B cell (primary cell): Measurements from ENCODE around the gene SSX2IP. TPM values are rescaled to one million over a fixed set of nuclear protein-coding genes. Genes with fewer than 3 reads are reported as not detected.

Experiments used
- ATAC-seq: fragments of 200-7000 bp; cut with Tn5 transposase; one replicate; pipeline ENCODE4 v1.10.0; 2021; ENCODE audit warnings: low read depth, mild to moderate bottlenecking, moderate number of reproducible peaks, moderate library complexity
- CTCF ChIA-PET: fragments of 350-600 bp; sonication (Branson Sonifier 250); formaldehyde crosslinking; loops from one replicate; lab custom pipeline; 2021; ENCODE audit warnings: antibody characterized with exemption, inconsistent platforms; lab: Charles Lee
- POLR2A ChIA-PET: fragments of 350-600 bp; sonication (Branson Sonifier 250); formaldehyde crosslinking; loops from one replicate; lab custom pipeline; 2021; ENCODE audit warnings: antibody characterized with exemption; lab: Charles Lee
- DNase-seq: peaks from one replicate; pipeline ENCODE4 v3.0.0; 2013
- H2AFZ ChIP-seq: 2 replicates; pipeline ENCODE4 v1.6.1; 2012; ENCODE audit warnings: mild to moderate bottlenecking, low read depth, low read length; ENCODE audit not compliant: insufficient read depth, poor library complexity, severe bottlenecking
- H3K27ac ChIP-seq, 2 donors: 1 replicate in 1 of 2; 2 replicates in 1 of 2; pipeline ENCODE4 v1.5.1; 2012 to 2013; ENCODE audit warnings: low read length in 2 of 2, mild to moderate bottlenecking in 2 of 2, moderate library complexity in 1 of 2
- H3K27me3 ChIP-seq, 4 experiments: fragments of 200-600 bp in 1 of 4; sonication (generic) in 1 of 4; replicated peaks in 1 of 4; 1 replicate in 2 of 4; 2 replicates in 2 of 4; pipeline versions ENCODE4 v1.6.1 to v1.7.0; 2013 to 2016; ENCODE audit warnings: low read length in 3 of 4, mild to moderate bottlenecking in 2 of 4, mixed read lengths in 1 of 4, moderate library complexity in 1 of 4; ENCODE audit not compliant: insufficient read depth in 4 of 4, control insufficient read depth in 3 of 4; ENCODE audit errors: control extremely low read depth in 1 of 4
- H3K36me3 ChIP-seq, 2 experiments: replicated peaks in 1 of 2; 1 replicate in 1 of 2; 2 replicates in 1 of 2; pipeline versions ENCODE4 v1.6.1 to v1.7.1; 2013; ENCODE audit warnings: low read length in 1 of 2; ENCODE audit not compliant: insufficient read depth in 2 of 2, control insufficient read depth in 1 of 2; ENCODE audit errors: control extremely low read depth in 1 of 2, extremely low read depth in 1 of 2
- H3K4me1 ChIP-seq, 2 donors: fragments of 200-600 bp in 1 of 2; sonication (generic) in 1 of 2; 1 replicate in 1 of 2; 2 replicates in 1 of 2; pipeline versions ENCODE4 v1.5.1 to v1.6.1; 2013 to 2017; ENCODE audit warnings: low read length in 2 of 2; ENCODE audit not compliant: control insufficient read depth in 2 of 2, insufficient read depth in 2 of 2
- H3K4me2 ChIP-seq: replicated peaks from 2 replicates; pipeline ENCODE3; 2012; ENCODE audit warnings: mild to moderate bottlenecking, low read depth, low read length; ENCODE audit not compliant: poor library complexity, severe bottlenecking
- H3K4me3 ChIP-seq, 5 experiments: fragments of 200-600 bp in 1 of 5; sonication (generic) in 1 of 5; 1 replicate in 3 of 5; 2 replicates in 2 of 5; pipeline versions ENCODE4 v1.5.1 to v1.7.0; 2011 to 2016; ENCODE audit warnings: low read length in 4 of 5, mild to moderate bottlenecking in 4 of 5, low read depth in 2 of 5, control low read depth in 1 of 5, moderate library complexity in 1 of 5; ENCODE audit not compliant: insufficient read depth in 1 of 5; ENCODE audit errors: control extremely low read depth in 1 of 5, extremely low read depth in 1 of 5
- H3K79me2 ChIP-seq: fragments of 200-600 bp; sonication (generic); one replicate; pipeline ENCODE4 v1.6.0; 2016; ENCODE audit warnings: low read length; ENCODE audit not compliant: control insufficient read depth, insufficient read depth
- H3K9ac ChIP-seq: fragments of 200-600 bp; sonication (generic); 2 replicates; pipeline ENCODE4 v1.6.1; 2017; ENCODE audit warnings: mild to moderate bottlenecking, low read length, moderate library complexity
- H3K9me3 ChIP-seq, 3 donors: one replicate each; pipeline versions ENCODE4 v1.6.1 to v1.7.1; 2013; ENCODE audit warnings: low read length in 2 of 3; ENCODE audit not compliant: control insufficient read depth in 2 of 3, insufficient read depth in 1 of 3; ENCODE audit errors: control extremely low read depth in 1 of 3
- H4K20me1 ChIP-seq: 2 replicates; pipeline ENCODE4 v1.6.0; 2012; ENCODE audit warnings: mild to moderate bottlenecking, low read length; ENCODE audit not compliant: insufficient read depth, control insufficient read depth, poor library complexity, severe bottlenecking
- H3K27ac Mint-ChIP-seq: one replicate; pipeline ENCODE4 v1.8.0; 2021; ENCODE audit warnings: mixed read lengths
- H3K27me3 Mint-ChIP-seq: one replicate; pipeline ENCODE4 v1.8.0; 2021; ENCODE audit warnings: mixed read lengths
- H3K4me1 Mint-ChIP-seq: one replicate; pipeline ENCODE4 v1.8.0; 2021; ENCODE audit warnings: mixed read lengths
- H3K4me3 Mint-ChIP-seq: one replicate; pipeline ENCODE4 v1.8.0; 2021; ENCODE audit warnings: mixed read lengths
- H3K9me3 Mint-ChIP-seq: one replicate; pipeline ENCODE4 v1.8.0; 2022; ENCODE audit warnings: mixed read lengths; ENCODE audit not compliant: insufficient read depth
- CTCF ChIP-seq: fragments of 200-600 bp; IDR thresholded peaks from one replicate; pipeline ENCODE4 v1.8.0; 2022; ENCODE audit warnings: antibody characterized with exemption, mild to moderate bottlenecking
- EZH2 ChIP-seq: IDR thresholded peaks from 2 replicates; pipeline ENCODE4 v1.6.1; 2012; ENCODE audit warnings: borderline replicate concordance, low read depth, mild to moderate bottlenecking, moderate library complexity, low read length; ENCODE audit not compliant: insufficient read depth, poor library complexity, severe bottlenecking
- WGBS: methylation state at CpG from one replicate; pipeline ENCODE4 v1.1.5; 2013; ENCODE audit warnings: missing lambda C conversion rate; ENCODE audit not compliant: insufficient coverage; 5-methylcytosine and 5-hydroxymethylcytosine counted together
- intact Hi-C: fragments of 100-400 bp; cut with micrococcal nuclease; formaldehyde crosslinking; loops from one replicate; pipeline ENCODE4 v1.10.0; 2022
- polyA plus RNA-seq: library from polyadenylated mRNA; depleted of rRNA; stranded (reverse); fragments of >200 nt; gene quantifications from 2 replicates; pipeline ENCODE4 v1.2.3, GENCODE V29; 2012
- total RNA-seq, 2 donors: library from RNA; stranded (reverse); fragments of 120-200 nt in 1 of 2; gene quantifications; 1 replicate in 1 of 2; 2 replicates in 1 of 2; pipeline versions ENCODE4 v1.2.3 to v1.2.4, GENCODE V29; 2013 to 2022

The SSX2IP gene
- total and polyA plus RNA-seq, 2 donors (not counting 1 experiment from before 2014, with no cell fraction given), result 0.95 to 10.3 TPM

GRCh38 chr1:84635429-84635828, 54.8 kb downstream of the SSX2IP start:
- Histone ChIP-seq H3K79me2 (no peaks in the 10 kb centered on the region), H3K4me2 (no peak overlapping the region), H3K36me3 (no peaks in the 10 kb centered on the region), H3K4me1 (no peaks in the 10 kb centered on the region), H3K27me3 (no peaks in the 10 kb centered on the region), H3K27ac (no peak overlapping the region), H3K4me3 (no peak overlapping the region), H3K9ac (no peak overlapping the region), H4K20me1 (no peaks in the 10 kb centered on the region), H2AFZ (no peak overlapping the region), H3K9me3 (no peaks in the 10 kb centered on the region)
- Mint-ChIP-seq H3K4me1 (no peaks in the 10 kb centered on the region), H3K4me3 (no peak overlapping the region), H3K9me3 (no peaks in the 10 kb centered on the region), H3K27ac (no peak overlapping the region), H3K27me3 (peaks cover 11% of the 10 kb centered on the region)
- DNase-seq, result no peak
- ATAC-seq, result no peak
- ChIA-PET POLR2A (no interaction called here), CTCF (no interaction called here)
- TF ChIP-seq EZH2, result no peak
- TF ChIP-seq CTCF, result no peak
- intact Hi-C loops, result no loop called here
- WGBS, result 100% methylated on average over 1 of the region's 2 CpGs

- ATAC-seq (no peak), DNase-seq (no peak)
- Histone ChIP-seq H2AFZ (no peak overlapping the region), H3K4me2 (no peak overlapping the region), H4K20me1 (no peaks in the 10 kb centered on the region), H3K27me3 (no peaks in the 10 kb centered on the region), H3K4me3 (no peak overlapping the region), H3K27ac (no peak overlapping the region), H3K9ac (no peak overlapping the region), H3K79me2 (no peaks in the 10 kb centered on the region), H3K36me3 (no peaks in the 10 kb centered on the region), H3K9me3 (no peaks in the 10 kb centered on the region), H3K4me1 (no peaks in the 10 kb centered on the region)
- WGBS, result 95% methylated on average over 4 of the region's 5 CpGs
- CTCF ChIA-PET, result no interaction called here
- no peaks in the 10 kb centered on the region for H3K9me3 Mint-ChIP-seq
- TF ChIP-seq EZH2, result no peak
- no peak for TF ChIP-seq CTCF
- no peak overlapping the region for H3K27ac Mint-ChIP-seq
- POLR2A ChIA-PET, result no interaction called here
- no peaks in the 10 kb centered on the region for H3K4me1 Mint-ChIP-seq
- H3K27me3 Mint-ChIP-seq, result peaks cover 11% of the 10 kb centered on the region
- no peak overlapping the region for H3K4me3 Mint-ChIP-seq
- intact Hi-C loops, result no loop called here
Observed at GRCh38 chr1:84634536-84635205, 55.6 kb downstream of the SSX2IP start.
